GM13976 (cell line): ENCODE data around the gene CCM2L.

Source experiments
- DNase-seq: peaks from one replicate; pipeline ENCODE4 v3.0.0; 2012; ENCODE audit warnings: low spot score
- in situ Hi-C: fragments of 300-500 bp; cut with MboI; formaldehyde crosslinking; loops from one replicate; pipeline ENCODE4 v1.12.0; 2022; ENCODE audit warnings: low sequenced_read_pairs, mixed read lengths, inconsistent platforms; ENCODE audit not compliant: unreplicated experiment
- TF ChIP-seq, protein P1 (sequence below): IDR thresholded peaks from 2 replicates; pipeline ENCODE4 v1.5.1; 2012; ENCODE audit warnings: borderline replicate concordance, mild to moderate bottlenecking; ENCODE audit not compliant: insufficient read depth; ENCODE audit errors: extremely low read depth, missing control alignments, control extremely low read depth

CCM2L gene

GRCh38 chr20:32006053-32006452 lies 4.2 kb upstream of the CCM2L start:
- in situ Hi-C loops, result no loop called here
- DNase-seq, result no peak
- TF ChIP-seq, protein P1, sequence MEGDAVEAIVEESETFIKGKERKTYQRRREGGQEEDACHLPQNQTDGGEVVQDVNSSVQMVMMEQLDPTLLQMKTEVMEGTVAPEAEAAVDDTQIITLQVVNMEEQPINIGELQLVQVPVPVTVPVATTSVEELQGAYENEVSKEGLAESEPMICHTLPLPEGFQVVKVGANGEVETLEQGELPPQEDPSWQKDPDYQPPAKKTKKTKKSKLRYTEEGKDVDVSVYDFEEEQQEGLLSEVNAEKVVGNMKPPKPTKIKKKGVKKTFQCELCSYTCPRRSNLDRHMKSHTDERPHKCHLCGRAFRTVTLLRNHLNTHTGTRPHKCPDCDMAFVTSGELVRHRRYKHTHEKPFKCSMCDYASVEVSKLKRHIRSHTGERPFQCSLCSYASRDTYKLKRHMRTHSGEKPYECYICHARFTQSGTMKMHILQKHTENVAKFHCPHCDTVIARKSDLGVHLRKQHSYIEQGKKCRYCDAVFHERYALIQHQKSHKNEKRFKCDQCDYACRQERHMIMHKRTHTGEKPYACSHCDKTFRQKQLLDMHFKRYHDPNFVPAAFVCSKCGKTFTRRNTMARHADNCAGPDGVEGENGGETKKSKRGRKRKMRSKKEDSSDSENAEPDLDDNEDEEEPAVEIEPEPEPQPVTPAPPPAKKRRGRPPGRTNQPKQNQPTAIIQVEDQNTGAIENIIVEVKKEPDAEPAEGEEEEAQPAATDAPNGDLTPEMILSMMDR, result no peak

DNA sequence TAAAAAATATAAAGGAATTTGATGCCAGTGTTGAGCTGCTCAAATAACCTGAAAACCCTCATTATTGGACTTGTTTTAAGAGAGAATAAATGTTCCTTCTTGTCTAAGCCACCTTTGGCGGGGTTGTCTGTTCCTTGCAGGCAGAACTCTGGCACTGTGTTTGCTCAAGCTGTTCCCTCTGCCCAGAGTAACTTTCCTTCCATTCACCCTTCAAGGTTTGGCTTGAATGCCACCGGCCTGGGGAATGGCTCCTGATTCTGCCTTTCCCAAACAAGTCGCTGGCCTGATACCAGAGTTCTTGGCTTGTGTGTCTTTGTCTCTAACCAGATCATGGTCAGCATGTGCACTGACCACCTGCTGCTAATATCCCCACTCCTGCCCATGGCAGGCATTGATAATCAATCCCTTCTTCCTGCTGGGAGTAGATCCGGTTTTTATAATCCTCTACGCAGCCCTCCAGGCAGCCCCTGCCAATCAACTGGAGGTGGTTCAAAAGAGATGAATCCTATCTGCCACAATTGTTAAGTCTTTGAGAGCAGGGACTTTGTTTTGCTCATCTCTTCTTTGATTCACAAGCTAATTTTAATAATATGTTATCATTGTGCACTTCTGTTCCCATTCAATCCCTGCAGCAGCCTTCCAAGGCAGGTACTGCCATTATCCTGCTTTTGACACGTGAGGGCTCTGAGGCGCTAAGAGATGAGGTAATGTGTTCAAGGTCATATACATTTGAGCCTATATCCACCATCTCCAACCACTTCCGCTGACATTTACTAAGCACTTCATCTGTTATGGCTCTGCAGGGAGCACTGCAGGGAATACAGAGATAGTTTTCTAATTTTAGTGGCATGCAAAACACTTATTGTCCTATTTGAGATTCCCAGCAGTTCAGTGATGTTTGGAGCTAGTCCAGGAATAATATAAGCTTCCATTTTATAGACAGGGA lies 3.1 kb upstream of the CCM2L start:
- no peak for DNase-seq
- TF ChIP-seq, protein P1, result no peak
- in situ Hi-C loops, result no loop called here

GRCh38 chr20:32007787-32008616 lies 2.2 kb upstream of the CCM2L start:
- no peak for DNase-seq
- in situ Hi-C loops, result no loop called here

DNA sequence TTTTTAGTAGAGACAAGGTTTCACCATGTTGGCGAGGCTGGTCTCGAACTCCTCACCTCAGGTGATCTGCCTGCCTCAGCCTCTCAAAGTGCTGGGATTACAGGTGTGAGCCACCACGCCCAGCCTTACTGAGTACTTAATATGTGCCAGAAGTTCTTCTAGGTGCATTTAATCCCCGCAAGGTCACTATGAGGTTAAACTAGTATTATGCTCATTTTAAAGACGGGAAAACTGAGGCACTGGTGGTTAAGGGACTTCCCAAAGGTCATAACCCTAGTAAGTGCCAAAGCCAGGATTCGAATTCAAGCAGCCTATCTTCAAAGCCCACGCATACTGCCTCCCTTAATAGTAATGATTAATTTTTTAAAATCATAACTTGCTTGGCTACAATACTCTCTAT lies 674 bp upstream of the CCM2L start:
- in situ Hi-C loops, result no loop called here

More at GRCh38 chr20:32007787-32008616, 2.2 kb upstream of the CCM2L start:
- TF ChIP-seq, protein P1, result no peak

GRCh38 chr20:32010666-32011065 lies 428 bp downstream of the CCM2L start:
- in situ Hi-C loops, result no loop called here
- no peak for DNase-seq
- TF ChIP-seq, protein P1, result no peak

More for the DNA sequence above, 674 bp upstream of the CCM2L start:
- DNase-seq, result no peak
- TF ChIP-seq, protein P1, result no peak

GRCh38 chr20:32012159-32012688 lies 2.0 kb downstream of the CCM2L start:
- TF ChIP-seq, protein P1, result no peak
- in situ Hi-C loops, result no loop called here
- DNase-seq, result no peak
